HepG2 (cell line): ENCODE measurements around the gene ZNF771. TPM values are rescaled to one million over a fixed set of nuclear protein-coding genes. Genes with fewer than 3 reads are reported as not detected.
A peak's percentile ranks its signal among the peaks of the same experiment; 100 is the strongest.

ENCODE experiments used
- CREB1 ChIP-seq, 2 experiments: fragments of 450-650 bp in 1 of 2; IDR thresholded peaks; 2 replicates each; pipeline ENCODE4 v1.6.1; 2016 to 2017; ENCODE audit warnings: control low read depth in 1 of 2, mild to moderate bottlenecking in 1 of 2, missing compliant biosample characterization in 1 of 2, missing genetic modification characterization in 1 of 2
- EHMT2 ChIP-seq: fragments of 200-600 bp; sonication (generic); IDR thresholded peaks from 2 replicates; pipeline ENCODE4 v1.7.0; 2017; ENCODE audit warnings: antibody characterized with exemption, low read depth, low read length, borderline replicate concordance
- MTA1 ChIP-seq: sonication (generic); formaldehyde crosslinking; IDR thresholded peaks from 2 replicates; pipeline ENCODE4 v1.4.0; 2020; ENCODE audit warnings: missing genetic modification reagents, mild to moderate bottlenecking, borderline replicate concordance
- NFKB2 ChIP-seq: sonication (generic); formaldehyde crosslinking; IDR thresholded peaks from 2 replicates; pipeline ENCODE4 v1.4.0; 2020; ENCODE audit warnings: missing genetic modification reagents, borderline replicate concordance
- NFYB ChIP-seq: sonication (generic); formaldehyde crosslinking; IDR thresholded peaks from 2 replicates; pipeline ENCODE4 v1.4.0; 2020; ENCODE audit warnings: missing genetic modification reagents
- RBM39 ChIP-seq: fragments of 200-400 bp; formaldehyde crosslinking; IDR thresholded peaks from one replicate; pipeline ENCODE4 v1.6.1; 2018; ENCODE audit warnings: antibody characterized with exemption, mild to moderate bottlenecking, low read depth, low read length; ENCODE audit not compliant: poor library complexity, severe bottlenecking
- RFX3 ChIP-seq: IDR thresholded peaks from 2 replicates; pipeline ENCODE4 v1.6.1; 2016; ENCODE audit warnings: missing biosample characterization, missing genetic modification reagents
- SMAD3 ChIP-seq: sonication (generic); formaldehyde crosslinking; IDR thresholded peaks from 2 replicates; pipeline ENCODE4 v1.4.0; 2020; ENCODE audit warnings: missing genetic modification reagents
- SRSF4 ChIP-seq: fragments of 200-400 bp; formaldehyde crosslinking; IDR thresholded peaks from one replicate; pipeline ENCODE4 v1.6.1; 2018; ENCODE audit warnings: mild to moderate bottlenecking, low read depth, low read length, moderate library complexity; ENCODE audit not compliant: poor library complexity, severe bottlenecking
- TAF1 ChIP-seq: sonication (generic); formaldehyde crosslinking; IDR thresholded peaks from 2 replicates; pipeline ENCODE4 v1.4.0; 2020; ENCODE audit warnings: missing genetic modification reagents
- ZFP1 ChIP-seq: IDR thresholded peaks from 2 replicates; pipeline ENCODE4 v1.6.1; 2016
- ZNF556 ChIP-seq: sonication (generic); formaldehyde crosslinking; IDR thresholded peaks from 2 replicates; pipeline ENCODE4 v1.4.0; 2020; ENCODE audit warnings: mild to moderate bottlenecking, missing genetic modification reagents, borderline replicate concordance
- ZNF589 ChIP-seq: sonication (generic); formaldehyde crosslinking; conservative IDR thresholded peaks from 2 replicates; pipeline ENCODE4 v1.8.0; 2022; ENCODE audit warnings: mild to moderate bottlenecking, moderate library complexity, missing genetic modification reagents
- ZSCAN22 ChIP-seq: sonication (generic); formaldehyde crosslinking; IDR thresholded peaks from 2 replicates; pipeline ENCODE4 v1.4.0; 2020; ENCODE audit warnings: mild to moderate bottlenecking, missing genetic modification reagents
- polyA plus RNA-seq, 8 experiments: library from polyadenylated mRNA; depleted of rRNA in 3 of 8; stranded (reverse) in 7 of 8; unstranded in 1 of 8; fragments of >200 nt; fragmentation: Illumina TruSeq in 4 of 8; extraction: Trizol in 4 of 8; gene quantifications; 2 replicates each; pipeline versions ENCODE4 v1.2.1 to v1.2.3, GENCODE V29; 2011 to 2016; ENCODE audit warnings: low read depth in 4 of 8, missing spikeins in 1 of 8, mixed read lengths in 1 of 8; ENCODE audit not compliant: insufficient read depth in 1 of 8
- total RNA-seq, 5 experiments: library from RNA; depleted of rRNA; stranded (reverse); fragments of >200 nt; fragmentation: Illumina TruSeq; extraction: Trizol; gene quantifications; 2 replicates each; pipeline ENCODE4 v1.2.3, GENCODE V29; 2016; ENCODE audit warnings: low read depth in 1 of 5
- TF ChIP-seq, protein P1 (sequence below): sonication (generic); formaldehyde crosslinking; IDR thresholded peaks from 2 replicates; pipeline ENCODE4 v1.8.0; 2022; ENCODE audit warnings: mild to moderate bottlenecking, missing genetic modification reagents; ENCODE audit not compliant: insufficient replicate concordance
- TF ChIP-seq, protein P2 (sequence below): sonication (generic); formaldehyde crosslinking; IDR thresholded peaks from 2 replicates; pipeline ENCODE4 v1.4.0; 2020; ENCODE audit warnings: mild to moderate bottlenecking, missing genetic modification reagents, borderline replicate concordance
- TF ChIP-seq, protein P3 (sequence below): sonication (generic); formaldehyde crosslinking; IDR thresholded peaks from 2 replicates; pipeline ENCODE4 v1.4.0; 2020; ENCODE audit warnings: missing genetic modification reagents, low read depth, mild to moderate bottlenecking, borderline replicate concordance
- TF ChIP-seq, protein P4 (sequence below): sonication (generic); formaldehyde crosslinking; IDR thresholded peaks from 2 replicates; pipeline ENCODE4 v1.4.0; 2020; ENCODE audit warnings: missing genetic modification reagents
- TF ChIP-seq, protein P5 (sequence below): sonication (generic); formaldehyde crosslinking; IDR thresholded peaks from 2 replicates; pipeline ENCODE4 v1.5.0; 2020; ENCODE audit warnings: missing genetic modification reagents, mild to moderate bottlenecking, borderline replicate concordance

The ZNF771 gene
- total and polyA plus RNA-seq, 2 of the 13 experiments (the other 11 are each of a cell fraction or from before 2014, with no cell fraction given): 5.0 to 11.8 TPM

DNA sequence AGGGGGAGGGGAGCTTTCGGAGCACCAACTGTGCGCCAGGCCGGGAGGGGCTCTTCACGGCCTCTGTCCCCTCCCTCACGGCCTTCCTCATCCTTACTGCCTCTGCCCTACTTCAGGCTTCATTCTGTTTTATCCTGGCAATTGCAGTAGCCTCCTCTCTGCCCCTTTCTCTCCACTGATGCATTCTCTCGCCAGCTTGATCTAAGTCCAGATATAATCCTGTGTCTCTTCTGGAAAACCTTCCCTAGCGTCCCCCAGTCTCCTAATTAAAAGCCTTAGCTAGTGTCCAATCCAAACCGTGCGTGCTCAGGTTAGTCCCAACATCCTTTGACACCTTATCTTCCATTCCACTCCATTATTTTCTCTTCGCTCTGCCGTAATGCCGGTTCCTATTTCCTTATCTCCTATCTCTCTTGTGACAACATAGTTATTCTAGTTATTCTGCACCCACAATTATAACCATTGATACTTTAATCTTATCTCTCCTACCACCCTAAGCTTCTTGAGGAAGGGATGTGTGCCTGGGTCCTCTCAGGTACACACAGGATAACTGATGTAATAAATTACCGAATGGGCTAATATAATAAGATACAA is 11.3 kb upstream of the ZNF771 start (continued):
- TF ChIP-seq, protein P1, sequence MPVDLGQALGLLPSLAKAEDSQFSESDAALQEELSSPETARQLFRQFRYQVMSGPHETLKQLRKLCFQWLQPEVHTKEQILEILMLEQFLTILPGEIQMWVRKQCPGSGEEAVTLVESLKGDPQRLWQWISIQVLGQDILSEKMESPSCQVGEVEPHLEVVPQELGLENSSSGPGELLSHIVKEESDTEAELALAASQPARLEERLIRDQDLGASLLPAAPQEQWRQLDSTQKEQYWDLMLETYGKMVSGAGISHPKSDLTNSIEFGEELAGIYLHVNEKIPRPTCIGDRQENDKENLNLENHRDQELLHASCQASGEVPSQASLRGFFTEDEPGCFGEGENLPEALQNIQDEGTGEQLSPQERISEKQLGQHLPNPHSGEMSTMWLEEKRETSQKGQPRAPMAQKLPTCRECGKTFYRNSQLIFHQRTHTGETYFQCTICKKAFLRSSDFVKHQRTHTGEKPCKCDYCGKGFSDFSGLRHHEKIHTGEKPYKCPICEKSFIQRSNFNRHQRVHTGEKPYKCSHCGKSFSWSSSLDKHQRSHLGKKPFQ (CRISPR knock-in tag): peak; percentile 2
- TF ChIP-seq RBM39: no peak
- TF ChIP-seq, protein P2, sequence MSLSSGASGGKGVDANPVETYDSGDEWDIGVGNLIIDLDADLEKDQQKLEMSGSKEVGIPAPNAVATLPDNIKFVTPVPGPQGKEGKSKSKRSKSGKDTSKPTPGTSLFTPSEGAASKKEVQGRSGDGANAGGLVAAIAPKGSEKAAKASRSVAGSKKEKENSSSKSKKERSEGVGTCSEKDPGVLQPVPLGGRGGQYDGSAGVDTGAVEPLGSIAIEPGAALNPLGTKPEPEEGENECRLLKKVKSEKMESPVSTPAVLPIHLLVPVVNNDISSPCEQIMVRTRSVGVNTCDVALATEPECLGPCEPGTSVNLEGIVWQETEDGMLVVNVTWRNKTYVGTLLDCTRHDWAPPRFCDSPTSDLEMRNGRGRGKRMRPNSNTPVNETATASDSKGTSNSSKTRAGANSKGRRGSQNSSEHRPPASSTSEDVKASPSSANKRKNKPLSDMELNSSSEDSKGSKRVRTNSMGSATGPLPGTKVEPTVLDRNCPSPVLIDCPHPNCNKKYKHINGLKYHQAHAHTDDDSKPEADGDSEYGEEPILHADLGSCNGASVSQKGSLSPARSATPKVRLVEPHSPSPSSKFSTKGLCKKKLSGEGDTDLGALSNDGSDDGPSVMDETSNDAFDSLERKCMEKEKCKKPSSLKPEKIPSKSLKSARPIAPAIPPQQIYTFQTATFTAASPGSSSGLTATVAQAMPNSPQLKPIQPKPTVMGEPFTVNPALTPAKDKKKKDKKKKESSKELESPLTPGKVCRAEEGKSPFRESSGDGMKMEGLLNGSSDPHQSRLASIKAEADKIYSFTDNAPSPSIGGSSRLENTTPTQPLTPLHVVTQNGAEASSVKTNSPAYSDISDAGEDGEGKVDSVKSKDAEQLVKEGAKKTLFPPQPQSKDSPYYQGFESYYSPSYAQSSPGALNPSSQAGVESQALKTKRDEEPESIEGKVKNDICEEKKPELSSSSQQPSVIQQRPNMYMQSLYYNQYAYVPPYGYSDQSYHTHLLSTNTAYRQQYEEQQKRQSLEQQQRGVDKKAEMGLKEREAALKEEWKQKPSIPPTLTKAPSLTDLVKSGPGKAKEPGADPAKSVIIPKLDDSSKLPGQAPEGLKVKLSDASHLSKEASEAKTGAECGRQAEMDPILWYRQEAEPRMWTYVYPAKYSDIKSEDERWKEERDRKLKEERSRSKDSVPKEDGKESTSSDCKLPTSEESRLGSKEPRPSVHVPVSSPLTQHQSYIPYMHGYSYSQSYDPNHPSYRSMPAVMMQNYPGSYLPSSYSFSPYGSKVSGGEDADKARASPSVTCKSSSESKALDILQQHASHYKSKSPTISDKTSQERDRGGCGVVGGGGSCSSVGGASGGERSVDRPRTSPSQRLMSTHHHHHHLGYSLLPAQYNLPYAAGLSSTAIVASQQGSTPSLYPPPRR: no peak
- TF ChIP-seq CREB1 (IDR thresholded peaks at IDR 0.05): no peak
- no peak for TF ChIP-seq CREB1 (CRISPR knock-in tag; IDR thresholded peaks at IDR 0.05)
- TF ChIP-seq ZFP1 (CRISPR knock-in tag): no peak
- TF ChIP-seq NFKB2: no peak
- TF ChIP-seq TAF1 (CRISPR knock-in tag): no peak
- no peak for TF ChIP-seq SMAD3 (CRISPR knock-in tag)
- TF ChIP-seq, protein P3, sequence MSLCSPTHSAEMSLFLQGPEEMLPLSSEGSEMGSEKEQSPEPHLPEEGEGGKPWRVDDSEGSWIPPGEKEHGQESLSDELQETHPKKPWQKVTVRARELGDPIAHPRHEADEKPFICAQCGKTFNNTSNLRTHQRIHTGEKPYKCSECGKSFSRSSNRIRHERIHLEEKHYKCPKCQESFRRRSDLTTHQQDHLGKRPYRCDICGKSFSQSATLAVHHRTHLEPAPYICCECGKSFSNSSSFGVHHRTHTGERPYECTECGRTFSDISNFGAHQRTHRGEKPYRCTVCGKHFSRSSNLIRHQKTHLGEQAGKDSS (CRISPR knock-in tag): no peak
- TF ChIP-seq SRSF4: no peak
- no peak for TF ChIP-seq RFX3 (CRISPR knock-in tag)
- no peak for TF ChIP-seq MTA1 (CRISPR knock-in tag)
- TF ChIP-seq ZSCAN22: 0 out of 2 replicates have a peak, but pooled peaks have one; percentile 12
- 0 out of 2 replicates have a peak, but pooled peaks have one; percentile 11 for TF ChIP-seq ZNF556
- no peak for TF ChIP-seq EHMT2
- TF ChIP-seq, protein P4, sequence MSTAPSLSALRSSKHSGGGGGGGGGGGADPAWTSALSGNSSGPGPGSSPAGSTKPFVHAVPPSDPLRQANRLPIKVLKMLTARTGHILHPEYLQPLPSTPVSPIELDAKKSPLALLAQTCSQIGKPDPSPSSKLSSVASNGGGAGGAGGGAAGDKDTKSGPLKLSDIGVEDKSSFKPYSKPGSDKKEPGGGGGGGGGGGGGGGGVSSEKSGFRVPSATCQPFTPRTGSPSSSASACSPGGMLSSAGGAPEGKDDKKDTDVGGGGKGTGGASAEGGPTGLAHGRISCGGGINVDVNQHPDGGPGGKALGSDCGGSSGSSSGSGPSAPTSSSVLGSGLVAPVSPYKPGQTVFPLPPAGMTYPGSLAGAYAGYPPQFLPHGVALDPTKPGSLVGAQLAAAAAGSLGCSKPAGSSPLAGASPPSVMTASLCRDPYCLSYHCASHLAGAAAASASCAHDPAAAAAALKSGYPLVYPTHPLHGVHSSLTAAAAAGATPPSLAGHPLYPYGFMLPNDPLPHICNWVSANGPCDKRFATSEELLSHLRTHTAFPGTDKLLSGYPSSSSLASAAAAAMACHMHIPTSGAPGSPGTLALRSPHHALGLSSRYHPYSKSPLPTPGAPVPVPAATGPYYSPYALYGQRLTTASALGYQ: no peak; the same call in 1 of the 2 replicates
- TF ChIP-seq, protein P5, sequence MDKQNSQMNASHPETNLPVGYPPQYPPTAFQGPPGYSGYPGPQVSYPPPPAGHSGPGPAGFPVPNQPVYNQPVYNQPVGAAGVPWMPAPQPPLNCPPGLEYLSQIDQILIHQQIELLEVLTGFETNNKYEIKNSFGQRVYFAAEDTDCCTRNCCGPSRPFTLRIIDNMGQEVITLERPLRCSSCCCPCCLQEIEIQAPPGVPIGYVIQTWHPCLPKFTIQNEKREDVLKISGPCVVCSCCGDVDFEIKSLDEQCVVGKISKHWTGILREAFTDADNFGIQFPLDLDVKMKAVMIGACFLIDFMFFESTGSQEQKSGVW (CRISPR knock-in tag): no peak
- no peak for TF ChIP-seq NFYB (CRISPR knock-in tag)
- peak; percentile 9; the same call in 1 of the 2 replicates for TF ChIP-seq ZNF589 (CRISPR knock-in tag)
